Tibial nerve (tissue), 3 donors: ENCODE results near the gene PODXL.

Experiments used
- POLR2A ChIP-seq, 2 donors: fragments of 450-650 bp; IDR thresholded peaks; one replicate each; pipeline ENCODE4 v1.6.1; 2017; ENCODE audit warnings: antibody characterized with exemption in 2 of 2, mild to moderate bottlenecking in 2 of 2, moderate library complexity in 2 of 2
- TF ChIP-seq, protein P1 (sequence below), 5 experiments: fragments of 200-600 bp in 3 of 5; fragments of 450-650 bp in 2 of 5; sonication (generic) in 3 of 5; IDR thresholded peaks; one replicate each; pipeline ENCODE4 v1.5.1; 2016 to 2019; ENCODE audit warnings: antibody characterized with exemption in 5 of 5, mild to moderate bottlenecking in 3 of 5, moderate library complexity in 2 of 5

- TF ChIP-seq, protein P1, sequence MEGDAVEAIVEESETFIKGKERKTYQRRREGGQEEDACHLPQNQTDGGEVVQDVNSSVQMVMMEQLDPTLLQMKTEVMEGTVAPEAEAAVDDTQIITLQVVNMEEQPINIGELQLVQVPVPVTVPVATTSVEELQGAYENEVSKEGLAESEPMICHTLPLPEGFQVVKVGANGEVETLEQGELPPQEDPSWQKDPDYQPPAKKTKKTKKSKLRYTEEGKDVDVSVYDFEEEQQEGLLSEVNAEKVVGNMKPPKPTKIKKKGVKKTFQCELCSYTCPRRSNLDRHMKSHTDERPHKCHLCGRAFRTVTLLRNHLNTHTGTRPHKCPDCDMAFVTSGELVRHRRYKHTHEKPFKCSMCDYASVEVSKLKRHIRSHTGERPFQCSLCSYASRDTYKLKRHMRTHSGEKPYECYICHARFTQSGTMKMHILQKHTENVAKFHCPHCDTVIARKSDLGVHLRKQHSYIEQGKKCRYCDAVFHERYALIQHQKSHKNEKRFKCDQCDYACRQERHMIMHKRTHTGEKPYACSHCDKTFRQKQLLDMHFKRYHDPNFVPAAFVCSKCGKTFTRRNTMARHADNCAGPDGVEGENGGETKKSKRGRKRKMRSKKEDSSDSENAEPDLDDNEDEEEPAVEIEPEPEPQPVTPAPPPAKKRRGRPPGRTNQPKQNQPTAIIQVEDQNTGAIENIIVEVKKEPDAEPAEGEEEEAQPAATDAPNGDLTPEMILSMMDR (IDR thresholded peaks at IDR 0.05): no peak
- TF ChIP-seq POLR2A (IDR thresholded peaks at IDR 0.05): no peak
Measured at GRCh38 chr7:131603932-131604331, 47.5 kb upstream of the PODXL start.
